Measurements from ENCODE around the gene FCER1G.

The FCER1G gene

DNA sequence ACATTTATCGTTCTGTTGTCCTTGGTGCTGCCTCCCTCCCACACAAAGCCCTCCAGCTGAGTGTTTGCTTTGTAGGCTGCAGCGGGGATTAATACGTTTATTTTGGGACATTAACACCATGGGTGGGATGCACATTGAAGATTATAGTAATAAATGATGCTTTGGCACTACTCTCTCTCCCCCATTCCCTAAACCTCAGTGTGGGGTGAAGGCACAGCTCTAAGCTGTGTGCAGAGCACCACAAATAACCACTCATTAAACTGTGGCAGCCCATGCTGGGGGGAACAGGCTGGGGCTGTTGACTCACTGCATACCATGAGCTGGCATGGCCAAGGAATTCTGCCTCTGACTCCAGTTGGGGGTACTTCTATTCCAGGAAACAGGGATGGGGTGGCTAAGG, 51.1 kb downstream of the FCER1G start:
- DNase-seq (ENCODE audit: low read depth, low spot score), result no peak

DNA sequence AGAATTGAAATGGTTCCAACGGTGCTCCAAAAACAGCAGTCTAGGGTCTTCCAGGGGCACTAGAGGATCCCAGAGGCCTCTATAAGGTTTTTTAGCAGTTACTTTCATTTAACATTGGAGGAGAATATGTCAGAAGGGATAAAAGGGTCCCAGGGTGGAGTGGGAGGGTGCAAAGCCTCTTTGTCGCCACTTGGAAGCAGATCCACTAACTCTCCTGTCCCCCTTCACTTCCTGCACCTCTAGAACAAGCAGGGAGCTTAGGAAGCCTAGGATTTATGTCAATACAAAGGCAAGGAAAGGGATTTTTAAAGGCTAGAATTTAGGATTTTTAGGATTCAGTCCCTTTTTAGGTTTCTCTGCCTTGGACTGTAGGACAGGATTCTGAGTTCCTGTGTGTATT, 51.7 kb downstream of the FCER1G start:
- no peak for DNase-seq (ENCODE audit: low read depth, low spot score)

DNA sequence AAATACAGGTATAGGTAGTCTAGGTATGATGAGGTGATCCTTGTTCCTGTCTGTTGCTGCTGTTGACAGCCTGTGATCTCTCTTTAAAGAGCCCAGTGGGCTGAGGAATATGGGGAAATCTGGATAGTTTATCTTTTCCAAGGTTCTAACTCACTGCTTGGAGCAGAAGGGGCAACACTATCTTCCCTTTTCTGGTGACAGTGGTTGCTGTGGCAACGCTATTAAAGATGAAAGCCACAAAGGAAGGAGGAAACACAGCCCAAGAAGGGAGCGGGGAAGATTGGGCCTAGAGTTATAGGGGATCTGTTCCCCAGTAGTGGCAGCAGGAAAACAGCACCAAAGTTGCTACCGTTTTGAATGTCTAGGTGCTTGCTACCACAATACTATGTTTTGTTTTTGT, 52.2 kb downstream of the FCER1G start:
- DNase-seq (ENCODE audit: low read depth, low spot score), result no peak
